Keratinocyte (primary cell): ENCODE data around the gene AEBP1. TPM values are rescaled to one million over a fixed set of nuclear protein-coding genes. Genes with fewer than 3 reads are reported as not detected.

ENCODE experiments used
- DNase-seq: peaks from one replicate; pipeline ENCODE4 v3.0.0-alpha.2; 2011; ENCODE audit warnings: low read depth, missing footprints, low spot score
- FAIRE-seq: peaks from 2 replicates; lab custom pipeline; 2011; peaks lifted over from hg19 to GRCh38; lab: Jason Lieb, UNC
- H2AFZ ChIP-seq: 2 replicates; pipeline ENCODE4 v1.6.0; 2012; ENCODE audit warnings: low read length, control low read depth, inconsistent platforms; ENCODE audit not compliant: control insufficient read depth
- H3K27ac ChIP-seq: 2 replicates; pipeline ENCODE4 v1.5.1; 2011; ENCODE audit warnings: low read length; ENCODE audit not compliant: control insufficient read depth, insufficient read depth
- H3K27me3 ChIP-seq: 3 replicates; pipeline ENCODE4 v1.6.0; 2011; ENCODE audit warnings: low read length; ENCODE audit not compliant: control insufficient read depth, insufficient read depth; ENCODE audit errors: extremely low read depth
- H3K36me3 ChIP-seq, 2 experiments: 2 replicates in 1 of 2; 3 replicates in 1 of 2; pipeline ENCODE4 v1.5.1; 2011; ENCODE audit warnings: low read length in 2 of 2, mild to moderate bottlenecking in 1 of 2; ENCODE audit not compliant: control insufficient read depth in 2 of 2, insufficient read depth in 2 of 2; ENCODE audit errors: extremely low read depth in 1 of 2
- H3K4me1 ChIP-seq: 3 replicates; pipeline ENCODE4 v1.5.1; 2011; ENCODE audit warnings: low read length; ENCODE audit not compliant: control insufficient read depth, insufficient read depth; ENCODE audit errors: extremely low read depth
- H3K4me2 ChIP-seq: 3 replicates; pipeline ENCODE4 v1.6.0; 2011; ENCODE audit warnings: low read depth, low read length; ENCODE audit not compliant: control insufficient read depth, insufficient read depth; ENCODE audit errors: extremely low read depth
- H3K4me3 ChIP-seq, 3 experiments: fragments of 200-600 bp in 1 of 3; sonication (generic) in 1 of 3; 2 replicates in 2 of 3; 3 replicates in 1 of 3; pipeline ENCODE4 v1.5.1; 2011 to 2016; ENCODE audit warnings: low read length in 3 of 3, mild to moderate bottlenecking in 3 of 3, control low read depth in 2 of 3, inconsistent platforms in 1 of 3, low read depth in 1 of 3, mixed read lengths in 1 of 3, mixed run types in 1 of 3, moderate library complexity in 1 of 3; ENCODE audit not compliant: control insufficient read depth in 2 of 3, insufficient read depth in 2 of 3; ENCODE audit errors: extremely low read depth in 1 of 3
- H3K79me2 ChIP-seq: 2 replicates; pipeline ENCODE4 v1.6.0; 2012; ENCODE audit warnings: low read length; ENCODE audit not compliant: control insufficient read depth, insufficient read depth
- H3K9ac ChIP-seq: 3 replicates; pipeline ENCODE4 v1.6.0; 2011; ENCODE audit warnings: low read length; ENCODE audit not compliant: control insufficient read depth, insufficient read depth; ENCODE audit errors: extremely low read depth
- H3K9me1 ChIP-seq: 3 replicates; pipeline ENCODE4 v1.6.0; 2011; ENCODE audit warnings: low read length; ENCODE audit not compliant: control insufficient read depth, insufficient read depth; ENCODE audit errors: extremely low read depth
- H3K9me3 ChIP-seq: 2 replicates; pipeline ENCODE4 v1.5.1; 2012; ENCODE audit warnings: low read depth, low read length; ENCODE audit not compliant: control insufficient read depth
- H4K20me1 ChIP-seq: 3 replicates; pipeline ENCODE4 v1.6.0; 2011; ENCODE audit warnings: low read length; ENCODE audit not compliant: control insufficient read depth, insufficient read depth; ENCODE audit errors: extremely low read depth
- CTCF ChIP-seq, 3 experiments: IDR thresholded peaks in 1 of 3; conservative IDR thresholded peaks in 1 of 3; optimal IDR thresholded peaks in 1 of 3; 2 replicates in 2 of 3; 3 replicates in 1 of 3; pipeline versions ENCODE3 to v1.5.1; 2011; ENCODE audit warnings: low read length in 3 of 3, mild to moderate bottlenecking in 3 of 3, moderate library complexity in 2 of 3, control low read depth in 1 of 3, inconsistent platforms in 1 of 3; ENCODE audit not compliant: insufficient read depth in 2 of 3; ENCODE audit errors: extremely low read depth in 1 of 3
- EZH2 ChIP-seq: IDR thresholded peaks from one replicate; pipeline ENCODE4 v1.6.1; 2012; ENCODE audit warnings: inconsistent platforms, mild to moderate bottlenecking, low read length, moderate library complexity
- dilution Hi-C: fragments of 300-500 bp; cut with MboI; formaldehyde crosslinking; loops from one replicate; pipeline ENCODE4 v1.7.0; 2020; ENCODE audit warnings: low sequenced_read_pairs; ENCODE audit not compliant: extremely low pct_ligation_motif_present
- polyA plus RNA-seq, 5 experiments: library from polyadenylated mRNA; depleted of rRNA in 3 of 5; stranded (reverse) in 3 of 5; stranded (forward) in 1 of 5; unstranded in 1 of 5; fragments of >200 nt; gene quantifications; 1 replicate in 1 of 5; 2 replicates in 3 of 5; 3 replicates in 1 of 5; pipeline versions ENCODE4 v1.2.1 to v1.2.3, GENCODE V29; 2011 to 2012; ENCODE audit warnings: missing spikeins in 2 of 5, low read depth in 1 of 5, low replicate concordance in 1 of 5

AEBP1 gene
- polyA plus RNA-seq, 1 donor (not counting 4 experiments of a cell fraction or from before 2014, with no cell fraction given): 0.03 TPM

- dilution Hi-C loops: no loop called here
- no peak overlapping the region for H3K27ac ChIP-seq
- H3K27me3 ChIP-seq: peaks cover 3% of the 10 kb centered on the region
- no peaks in the 10 kb centered on the region for H4K20me1 ChIP-seq
- H3K36me3 ChIP-seq: no peaks in the 10 kb centered on the region
- no peaks in the 10 kb centered on the region for H3K9me1 ChIP-seq
- H3K4me2 ChIP-seq: no peak overlapping the region
- H3K9me3 ChIP-seq: no peaks in the 10 kb centered on the region
- H3K9ac ChIP-seq: no peak overlapping the region
- H3K79me2 ChIP-seq: no peaks in the 10 kb centered on the region
- FAIRE-seq (no peak), DNase-seq (no peak)
- no peak overlapping the region for H2AFZ ChIP-seq
- no peak overlapping the region for H3K4me3 ChIP-seq
- no peaks in the 10 kb centered on the region for H3K4me1 ChIP-seq
- no peak for TF ChIP-seq CTCF (optimal IDR thresholded peaks at IDR 0.05 in 1 of 3, IDR thresholded peaks at IDR 0.05 in 1 of 3, conservative IDR thresholded peaks at IDR 0.05 in 1 of 3; ENCODE audit: extremely low read depth in 1 of 3, insufficient read depth in 2 of 3, low read length in 3 of 3)
- no peak for TF ChIP-seq EZH2
Observed at GRCh38 chr7:44155191-44156185, 51.3 kb downstream of the AEBP1 start.

GRCh38 chr7:44156453-44157010 lies 52.4 kb downstream of the AEBP1 start:
- no peak overlapping the region for H3K9ac ChIP-seq
- FAIRE-seq: no peak
- H3K4me3 ChIP-seq: no peak overlapping the region
- no peaks in the 10 kb centered on the region for H3K4me1 ChIP-seq
- no peak overlapping the region for H3K4me2 ChIP-seq
- no peaks in the 10 kb centered on the region for H3K36me3 ChIP-seq
- no peak overlapping the region for H3K27ac ChIP-seq
- TF ChIP-seq EZH2: no peak
- no peak for TF ChIP-seq CTCF (optimal IDR thresholded peaks at IDR 0.05 in 1 of 3, IDR thresholded peaks at IDR 0.05 in 1 of 3, conservative IDR thresholded peaks at IDR 0.05 in 1 of 3; ENCODE audit: extremely low read depth in 1 of 3, insufficient read depth in 2 of 3, low read length in 3 of 3)
- H3K27me3 ChIP-seq: no peaks in the 10 kb centered on the region
- H4K20me1 ChIP-seq: no peaks in the 10 kb centered on the region
- no peaks in the 10 kb centered on the region for H3K9me3 ChIP-seq
- H2AFZ ChIP-seq: no peak overlapping the region
- H3K9me1 ChIP-seq: no peaks in the 10 kb centered on the region
- no peaks in the 10 kb centered on the region for H3K79me2 ChIP-seq
- DNase-seq: no peak
- dilution Hi-C loops: no loop called here
